SKM-1 (cell line): Measurements from ENCODE around the gene RPLP1.

ENCODE experiments used
- DNase-seq: peaks from one replicate; lab custom pipeline; 2025; ENCODE audit not compliant: unreplicated experiment; lab: John Stamatoyannopoulos, UW

The RPLP1 gene

GRCh38 chr15:69496001-69496400 lies 43.4 kb downstream of the RPLP1 start:
- no peak for DNase-seq

DNA sequence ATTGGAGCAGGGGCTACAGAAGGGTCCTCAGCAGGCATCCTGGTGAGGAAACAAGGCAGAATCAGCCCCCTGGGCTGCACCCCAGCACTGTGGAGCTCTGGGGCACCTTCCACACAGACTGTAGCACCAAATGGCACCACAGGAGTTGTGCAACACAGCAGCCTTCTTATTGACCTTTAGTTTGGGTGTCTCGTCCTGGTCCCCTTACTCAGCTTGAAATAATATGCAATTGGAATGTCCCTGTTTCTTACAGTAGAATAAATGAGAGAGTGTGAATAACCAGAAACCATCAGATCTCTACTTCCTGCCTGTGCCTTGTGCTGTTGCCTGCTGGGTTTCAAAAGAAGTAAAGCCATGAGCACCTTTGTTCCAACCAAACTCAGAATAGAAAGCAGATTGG lies 44.5 kb downstream of the RPLP1 start:
- no peak for DNase-seq

- no peak for DNase-seq
Observed at GRCh38 chr15:69497667-69498066, 45.0 kb downstream of the RPLP1 start.

DNA sequence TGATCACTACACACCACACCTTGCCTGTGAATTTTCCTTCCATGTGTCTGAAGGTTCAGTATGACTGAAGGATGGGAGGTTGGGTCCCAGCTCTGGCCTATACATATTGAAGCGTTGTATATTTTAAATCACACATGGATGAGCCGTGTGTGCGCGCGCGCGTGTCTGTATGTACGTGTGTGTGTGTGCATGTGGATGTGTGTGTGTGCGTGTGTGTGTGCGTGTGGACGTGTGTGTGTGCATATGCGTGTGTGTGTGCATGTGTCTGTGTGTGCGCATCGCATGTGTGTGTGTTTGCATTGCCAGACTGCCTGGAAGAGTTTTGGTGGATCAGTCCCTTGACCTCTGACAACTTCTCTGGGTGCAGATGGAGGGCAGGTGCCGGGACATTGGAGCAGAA lies 45.7 kb downstream of the RPLP1 start:
- DNase-seq, result no peak

- DNase-seq, result no peak
Observed at GRCh38 chr15:69498987-69499386, 46.4 kb downstream of the RPLP1 start.

- DNase-seq, result no peak
Observed at GRCh38 chr15:69499521-69500211, 47.0 kb downstream of the RPLP1 start.

- no peak for DNase-seq
Observed at GRCh38 chr15:69500339-69500738, 47.7 kb downstream of the RPLP1 start.

GRCh38 chr15:69501456-69501855 lies 48.8 kb downstream of the RPLP1 start:
- DNase-seq, result no peak

- DNase-seq, result no peak
Observed at GRCh38 chr15:69502470-69503045, 49.9 kb downstream of the RPLP1 start.

GRCh38 chr15:69504352-69505040 lies 51.9 kb downstream of the RPLP1 start:
- DNase-seq, result no peak
